ENCODE results near the gene CHST11. TPM values are rescaled to one million over a fixed set of nuclear protein-coding genes. Genes with fewer than 3 reads are reported as not detected.

The CHST11 gene
- total and polyA plus RNA-seq, 4 donors: 0.57 to 11.1 (median 3.7) TPM

DNA sequence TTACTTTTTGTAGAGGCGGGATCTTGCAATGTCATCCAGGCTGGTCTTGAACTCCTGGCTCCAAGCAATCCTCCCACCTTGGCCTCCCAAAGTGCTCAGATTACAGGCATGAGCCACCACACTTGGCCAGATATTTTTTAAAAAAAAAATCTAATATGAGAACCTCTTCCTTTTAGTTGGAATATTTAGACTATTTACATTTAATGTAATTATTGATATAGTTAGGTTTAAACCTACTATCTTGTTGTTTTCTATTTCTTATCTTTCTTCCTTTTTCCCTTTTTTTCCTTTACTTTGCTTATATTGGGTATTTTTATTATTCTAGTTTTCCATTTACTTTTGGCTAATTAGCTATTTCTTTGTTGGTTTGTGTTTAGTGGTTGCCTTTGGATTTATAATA lies 315.6 kb downstream of the CHST11 start:
- 97% methylated on average over 1 of the region's 1 CpG for whole genome bisulfite sequencing
- Histone ChIP-seq H3K4me1 (ENCODE audit: control insufficient read depth in 4 of 4, insufficient read depth in 4 of 4, low read length in 3 of 4) (no peaks in the 10 kb centered on the region), H3K27me3 (ENCODE audit: control insufficient read depth in 4 of 4, insufficient read depth in 4 of 4, low read length in 3 of 4) (peaks cover 0 to 2% (median 0%) of the 10 kb centered on the region in 4 donors), H3K4me3 (ENCODE audit: low read depth in 1 of 3, low read length in 3 of 3) (no peak overlapping the region), H3K36me3 (ENCODE audit: control insufficient read depth in 4 of 4, insufficient read depth in 3 of 4, low read depth in 1 of 4, low read length in 3 of 4) (no peaks in the 10 kb centered on the region), H3K9ac (ENCODE audit: low read depth in 1 of 2, low read length in 2 of 2) (no peak overlapping the region), H3K9me3 (ENCODE audit: control insufficient read depth in 4 of 4, low read length in 3 of 4) (peaks cover 0 to 6% (median 3%) of the 10 kb centered on the region in 4 donors), H3K27ac (ENCODE audit: low read depth in 1 of 2, low read length in 2 of 2) (no peak overlapping the region)
- no peak for DNase-seq (ENCODE audit: low spot score)
- TF ChIP-seq NR2F2 (IDR thresholded peaks at IDR 0.05) (no peak), MAX (IDR thresholded peaks at IDR 0.05) (no peak), YY1 (IDR thresholded peaks at IDR 0.05) (no peak), HNF4G (IDR thresholded peaks at IDR 0.05) (no peak), FOXA1 (IDR thresholded peaks at IDR 0.05) (no peak)
- TF ChIP-seq, protein P1, sequence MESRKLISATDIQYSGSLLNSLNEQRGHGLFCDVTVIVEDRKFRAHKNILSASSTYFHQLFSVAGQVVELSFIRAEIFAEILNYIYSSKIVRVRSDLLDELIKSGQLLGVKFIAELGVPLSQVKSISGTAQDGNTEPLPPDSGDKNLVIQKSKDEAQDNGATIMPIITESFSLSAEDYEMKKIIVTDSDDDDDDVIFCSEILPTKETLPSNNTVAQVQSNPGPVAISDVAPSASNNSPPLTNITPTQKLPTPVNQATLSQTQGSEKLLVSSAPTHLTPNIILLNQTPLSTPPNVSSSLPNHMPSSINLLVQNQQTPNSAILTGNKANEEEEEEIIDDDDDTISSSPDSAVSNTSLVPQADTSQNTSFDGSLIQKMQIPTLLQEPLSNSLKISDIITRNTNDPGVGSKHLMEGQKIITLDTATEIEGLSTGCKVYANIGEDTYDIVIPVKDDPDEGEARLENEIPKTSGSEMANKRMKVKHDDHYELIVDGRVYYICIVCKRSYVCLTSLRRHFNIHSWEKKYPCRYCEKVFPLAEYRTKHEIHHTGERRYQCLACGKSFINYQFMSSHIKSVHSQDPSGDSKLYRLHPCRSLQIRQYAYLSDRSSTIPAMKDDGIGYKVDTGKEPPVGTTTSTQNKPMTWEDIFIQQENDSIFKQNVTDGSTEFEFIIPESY (IDR thresholded peaks at IDR 0.05): no peak

DNA sequence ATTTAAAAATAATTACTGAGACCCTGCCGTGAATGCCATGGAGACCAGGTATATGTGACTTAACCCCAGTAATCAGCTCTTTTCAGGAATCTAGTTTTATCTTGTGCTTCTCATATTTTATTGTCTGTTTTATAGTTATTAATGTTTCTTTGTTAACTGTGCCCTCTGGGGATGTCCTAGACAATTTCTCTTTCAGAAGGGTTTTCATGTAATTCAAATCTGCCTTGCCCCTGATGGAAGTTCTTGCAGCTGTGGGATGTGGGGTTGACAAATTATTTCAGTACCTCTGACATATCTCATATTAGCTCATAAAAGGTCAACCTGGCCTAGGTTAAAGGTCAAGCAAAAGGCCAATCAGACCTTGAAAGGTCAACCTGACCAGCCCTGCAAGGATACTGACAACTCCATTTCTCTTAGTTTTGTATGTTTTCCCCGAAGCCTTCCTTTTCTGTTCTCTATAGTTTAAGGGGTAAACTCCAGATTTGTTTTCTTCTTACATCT lies 319.0 kb downstream of the CHST11 start:
- Histone ChIP-seq H3K9me3 (ENCODE audit: control insufficient read depth in 4 of 4, low read length in 3 of 4) (peaks cover 4 to 14% (median 6%) of the 10 kb centered on the region in 4 donors), H3K36me3 (ENCODE audit: control insufficient read depth in 4 of 4, insufficient read depth in 3 of 4, low read depth in 1 of 4, low read length in 3 of 4) (no peaks in the 10 kb centered on the region), H3K4me1 (ENCODE audit: control insufficient read depth in 4 of 4, insufficient read depth in 4 of 4, low read length in 3 of 4) (no peaks in the 10 kb centered on the region), H3K4me3 (ENCODE audit: low read depth in 1 of 3, low read length in 3 of 3) (no peak overlapping the region), H3K27ac (ENCODE audit: low read depth in 1 of 2, low read length in 2 of 2) (no peak overlapping the region), H3K9ac (ENCODE audit: low read depth in 1 of 2, low read length in 2 of 2) (no peak overlapping the region), H3K27me3 (ENCODE audit: control insufficient read depth in 4 of 4, insufficient read depth in 4 of 4, low read length in 3 of 4) (peaks cover 0 to 2% (median 0%) of the 10 kb centered on the region in 4 donors)
- 97% methylated on average over 2 of the region's 2 CpGs for WGBS
- TF ChIP-seq SP1 (IDR thresholded peaks at IDR 0.05) (no peak), NR2F2 (IDR thresholded peaks at IDR 0.05) (no peak), JUND (IDR thresholded peaks at IDR 0.05) (no peak)
- no peak for DNase-seq (ENCODE audit: low spot score)

- H3K27ac ChIP-seq (ENCODE audit: low read depth in 1 of 2, low read length in 2 of 2): no peak overlapping the region
- no peak overlapping the region for H3K4me3 ChIP-seq (ENCODE audit: low read depth in 1 of 3, low read length in 3 of 3)
- no peak for TF ChIP-seq TAF1 (conservative IDR thresholded peaks at IDR 0.05)
- TF ChIP-seq GABPA (IDR thresholded peaks at IDR 0.05 in 1 of 2, conservative IDR thresholded peaks at IDR 0.05 in 1 of 2): no peak
- no peak for TF ChIP-seq YY1 (IDR thresholded peaks at IDR 0.05)
- no peak for TF ChIP-seq FOXA2 (IDR thresholded peaks at IDR 0.05)
- no peak for TF ChIP-seq EGR1 (IDR thresholded peaks at IDR 0.05; ENCODE audit: low read depth in 2 of 2)
- TF ChIP-seq NR2F2 (IDR thresholded peaks at IDR 0.05): no peak
- no peak for TF ChIP-seq HNF4G (IDR thresholded peaks at IDR 0.05)
- no peak for TF ChIP-seq RXRA (IDR thresholded peaks at IDR 0.05)
- TF ChIP-seq FOXA1 (IDR thresholded peaks at IDR 0.05): no peak
- TF ChIP-seq SP1 (IDR thresholded peaks at IDR 0.05): no peak
- no peak for TF ChIP-seq CTCF (IDR thresholded peaks at IDR 0.05; ENCODE audit: low read depth, low read length, missing input control)
- TF ChIP-seq, protein P2, sequence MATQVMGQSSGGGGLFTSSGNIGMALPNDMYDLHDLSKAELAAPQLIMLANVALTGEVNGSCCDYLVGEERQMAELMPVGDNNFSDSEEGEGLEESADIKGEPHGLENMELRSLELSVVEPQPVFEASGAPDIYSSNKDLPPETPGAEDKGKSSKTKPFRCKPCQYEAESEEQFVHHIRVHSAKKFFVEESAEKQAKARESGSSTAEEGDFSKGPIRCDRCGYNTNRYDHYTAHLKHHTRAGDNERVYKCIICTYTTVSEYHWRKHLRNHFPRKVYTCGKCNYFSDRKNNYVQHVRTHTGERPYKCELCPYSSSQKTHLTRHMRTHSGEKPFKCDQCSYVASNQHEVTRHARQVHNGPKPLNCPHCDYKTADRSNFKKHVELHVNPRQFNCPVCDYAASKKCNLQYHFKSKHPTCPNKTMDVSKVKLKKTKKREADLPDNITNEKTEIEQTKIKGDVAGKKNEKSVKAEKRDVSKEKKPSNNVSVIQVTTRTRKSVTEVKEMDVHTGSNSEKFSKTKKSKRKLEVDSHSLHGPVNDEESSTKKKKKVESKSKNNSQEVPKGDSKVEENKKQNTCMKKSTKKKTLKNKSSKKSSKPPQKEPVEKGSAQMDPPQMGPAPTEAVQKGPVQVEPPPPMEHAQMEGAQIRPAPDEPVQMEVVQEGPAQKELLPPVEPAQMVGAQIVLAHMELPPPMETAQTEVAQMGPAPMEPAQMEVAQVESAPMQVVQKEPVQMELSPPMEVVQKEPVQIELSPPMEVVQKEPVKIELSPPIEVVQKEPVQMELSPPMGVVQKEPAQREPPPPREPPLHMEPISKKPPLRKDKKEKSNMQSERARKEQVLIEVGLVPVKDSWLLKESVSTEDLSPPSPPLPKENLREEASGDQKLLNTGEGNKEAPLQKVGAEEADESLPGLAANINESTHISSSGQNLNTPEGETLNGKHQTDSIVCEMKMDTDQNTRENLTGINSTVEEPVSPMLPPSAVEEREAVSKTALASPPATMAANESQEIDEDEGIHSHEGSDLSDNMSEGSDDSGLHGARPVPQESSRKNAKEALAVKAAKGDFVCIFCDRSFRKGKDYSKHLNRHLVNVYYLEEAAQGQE (IDR thresholded peaks at IDR 0.05): no peak
- TF ChIP-seq JUND (IDR thresholded peaks at IDR 0.05): no peak
- TF ChIP-seq MAX (IDR thresholded peaks at IDR 0.05): no peak
- TF ChIP-seq, protein P3, sequence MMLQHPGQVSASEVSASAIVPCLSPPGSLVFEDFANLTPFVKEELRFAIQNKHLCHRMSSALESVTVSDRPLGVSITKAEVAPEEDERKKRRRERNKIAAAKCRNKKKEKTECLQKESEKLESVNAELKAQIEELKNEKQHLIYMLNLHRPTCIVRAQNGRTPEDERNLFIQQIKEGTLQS (IDR thresholded peaks at IDR 0.05): no peak
- no peaks in the 10 kb centered on the region for H3K36me3 ChIP-seq (ENCODE audit: control insufficient read depth in 4 of 4, insufficient read depth in 3 of 4, low read depth in 1 of 4, low read length in 3 of 4)
- no peak for DNase-seq (ENCODE audit: low spot score)
- no peak overlapping the region for H3K9ac ChIP-seq (ENCODE audit: low read depth in 1 of 2, low read length in 2 of 2)
- H3K9me3 ChIP-seq (ENCODE audit: control insufficient read depth in 4 of 4, low read length in 3 of 4): peaks cover 3 to 14% (median 6%) of the 10 kb centered on the region in 4 donors
- no peaks in the 10 kb centered on the region for H3K27me3 ChIP-seq (ENCODE audit: control insufficient read depth in 4 of 4, insufficient read depth in 4 of 4, low read length in 3 of 4)
- WGBS: 39% methylated on average over 2 of the region's 2 CpGs
- H3K4me1 ChIP-seq (ENCODE audit: control insufficient read depth in 4 of 4, insufficient read depth in 4 of 4, low read length in 3 of 4): no peaks in the 10 kb centered on the region
These were observed 322.4 kb downstream of the CHST11 start for GRCh38 chr12:104779134-104779533.

Data from liver (tissue), 9 donors.